H1 (cell line): ENCODE data around the gene FYB2. TPM values are rescaled to one million over a fixed set of nuclear protein-coding genes. Genes with fewer than 3 reads are reported as not detected.

Experiments used
- polyA plus RNA-seq, 7 experiments: library from polyadenylated mRNA; depleted of rRNA in 3 of 7; stranded (reverse) in 5 of 7; unstranded in 2 of 7; fragments of >200 nt in 5 of 7; fragments of 200-250 nt in 2 of 7; gene quantifications; 1 replicate in 5 of 7; 2 replicates in 1 of 7; 4 replicates in 1 of 7; pipeline versions ENCODE4 v1.2.1 to v1.2.3, GENCODE V29; 2011 to 2013; ENCODE audit warnings: missing spikeins in 2 of 7, mixed read lengths in 2 of 7
- total RNA-seq: library from RNA; stranded (reverse); fragmentation: NEBNext Ultra II Directional; extraction: Animal tissue kit (Norgen Biotek cat#: 25700); gene quantifications from 2 replicates; pipeline ENCODE4 v1.2.1, GENCODE V29; 2021
- TF ChIP-seq, protein P1 (sequence below): IDR thresholded peaks from 2 replicates; pipeline ENCODE4 v1.6.1; 2012; ENCODE audit warnings: low read length, inconsistent platforms
- TF ChIP-seq, protein P2 (sequence below): IDR thresholded peaks from 2 replicates; pipeline ENCODE4 v1.6.1; 2012; ENCODE audit warnings: inconsistent platforms

Gene FYB2
- total and polyA plus RNA-seq, 2 of the 8 experiments (the other 6 are each of a cell fraction or from before 2014, with no cell fraction given): 0.11 to 0.17 TPM

DNA sequence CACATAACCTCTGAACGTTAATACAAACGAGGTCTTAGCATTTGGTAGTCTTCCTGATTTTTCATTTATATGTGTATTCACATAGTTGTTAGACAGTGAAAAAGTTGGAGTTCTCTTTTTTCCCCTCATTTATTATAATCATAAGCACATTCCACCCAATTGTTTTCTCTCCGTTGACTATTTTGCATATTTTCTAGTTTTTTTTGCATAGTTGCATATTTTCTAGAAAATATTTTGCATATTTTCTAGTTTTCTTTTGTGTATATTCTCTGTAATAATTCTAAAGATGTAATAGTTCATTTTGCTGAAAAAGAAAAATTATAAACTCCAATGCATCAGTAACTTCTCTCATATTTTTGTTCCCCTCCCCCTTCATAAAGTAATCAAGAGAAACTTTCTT is 47.5 kb downstream of the FYB2 start (continued):
- TF ChIP-seq, protein P1, sequence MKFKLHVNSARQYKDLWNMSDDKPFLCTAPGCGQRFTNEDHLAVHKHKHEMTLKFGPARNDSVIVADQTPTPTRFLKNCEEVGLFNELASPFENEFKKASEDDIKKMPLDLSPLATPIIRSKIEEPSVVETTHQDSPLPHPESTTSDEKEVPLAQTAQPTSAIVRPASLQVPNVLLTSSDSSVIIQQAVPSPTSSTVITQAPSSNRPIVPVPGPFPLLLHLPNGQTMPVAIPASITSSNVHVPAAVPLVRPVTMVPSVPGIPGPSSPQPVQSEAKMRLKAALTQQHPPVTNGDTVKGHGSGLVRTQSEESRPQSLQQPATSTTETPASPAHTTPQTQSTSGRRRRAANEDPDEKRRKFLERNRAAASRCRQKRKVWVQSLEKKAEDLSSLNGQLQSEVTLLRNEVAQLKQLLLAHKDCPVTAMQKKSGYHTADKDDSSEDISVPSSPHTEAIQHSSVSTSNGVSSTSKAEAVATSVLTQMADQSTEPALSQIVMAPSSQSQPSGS: no peak
- TF ChIP-seq, protein P2, sequence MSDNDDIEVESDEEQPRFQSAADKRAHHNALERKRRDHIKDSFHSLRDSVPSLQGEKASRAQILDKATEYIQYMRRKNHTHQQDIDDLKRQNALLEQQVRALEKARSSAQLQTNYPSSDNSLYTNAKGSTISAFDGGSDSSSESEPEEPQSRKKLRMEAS: no peak
